Panc1 (cell line): Measurements from ENCODE around the gene NET1. TPM values are rescaled to one million over a fixed set of nuclear protein-coding genes. Genes with fewer than 3 reads are reported as not detected.

ENCODE experiments used
- ATAC-seq: fragments of 200-7000 bp; cut with Tn5 transposase; 2 replicates; pipeline ENCODE4 v1.9.1; 2020; ENCODE audit warnings: mild to moderate bottlenecking, moderate library complexity
- BruUV-seq: library from RNA; stranded (reverse); fragments of 400-500 nt; replicated peaks from 2 replicates; lab custom pipeline; 2021; lab: Mats Ljungman, UMichigan
- CTCF ChIA-PET: fragments of 300-600 bp; sonication (Branson Sonifier 250); formaldehyde crosslinking; loops from one replicate; lab custom pipeline; 2022; ENCODE audit warnings: antibody characterized with exemption; lab: Charles Lee
- POLR2A ChIA-PET: fragments of 300-600 bp; sonication (Branson Sonifier 250); formaldehyde crosslinking; loops from one replicate; lab custom pipeline; 2022; ENCODE audit warnings: antibody characterized with exemption; lab: Charles Lee
- DNase-seq: peaks from one replicate; pipeline ENCODE4 v3.0.0-alpha.2; 2010; ENCODE audit warnings: low read depth, low spot score
- H3K27ac ChIP-seq: 2 replicates; pipeline ENCODE4 v1.5.1; 2011; ENCODE audit warnings: mild to moderate bottlenecking, low read length, inconsistent platforms
- H3K27me3 ChIP-seq: fragments of 200-500 bp; sonication (Bioruptor generic); 2 replicates; pipeline ENCODE4 v1.6.0; 2014; ENCODE audit warnings: low read length, inconsistent platforms; ENCODE audit not compliant: control insufficient read depth, insufficient read depth
- H3K36me3 ChIP-seq: fragments of 200-500 bp; sonication (Bioruptor generic); 2 replicates; pipeline ENCODE4 v1.5.1; 2014; ENCODE audit warnings: inconsistent platforms, mild to moderate bottlenecking, low read length, moderate library complexity; ENCODE audit not compliant: control insufficient read depth, insufficient read depth
- H3K4me1 ChIP-seq: 2 replicates; pipeline ENCODE4 v1.5.1; 2011; ENCODE audit warnings: inconsistent platforms, mild to moderate bottlenecking, low read length, moderate library complexity; ENCODE audit not compliant: control insufficient read depth, insufficient read depth
- H3K4me3 ChIP-seq, 2 experiments: 2 replicates each; pipeline ENCODE4 v1.5.1; 2011 to 2012; ENCODE audit warnings: low read depth in 2 of 2, low read length in 2 of 2, mild to moderate bottlenecking in 2 of 2, inconsistent platforms in 1 of 2, moderate library complexity in 1 of 2
- H3K9me3 ChIP-seq: fragments of 200-500 bp; sonication (Bioruptor generic); 2 replicates; pipeline ENCODE4 v1.5.1; 2014; ENCODE audit warnings: low read depth, mild to moderate bottlenecking, inconsistent platforms, low read length, moderate library complexity; ENCODE audit not compliant: control insufficient read depth, insufficient read depth
- POLR2AphosphoS5 ChIP-seq: IDR thresholded peaks from 2 replicates; pipeline ENCODE4 v1.6.1; 2012; ENCODE audit warnings: mild to moderate bottlenecking, low read depth, low read length, moderate library complexity
- SIN3A ChIP-seq: IDR thresholded peaks from 2 replicates; pipeline ENCODE4 v1.6.1; 2012; ENCODE audit warnings: low read depth, mild to moderate bottlenecking, low read length, moderate library complexity, borderline replicate concordance; ENCODE audit not compliant: insufficient read depth
- TCF7L2 ChIP-seq: IDR thresholded peaks from 2 replicates; pipeline ENCODE4 v1.6.1; 2011; ENCODE audit warnings: mild to moderate bottlenecking, low read depth, low read length, inconsistent platforms
- in situ Hi-C: cut with HindIII; loops from 2 replicates; pipeline ENCODE4 v1.10.0; 2016; ENCODE audit warnings: low sequenced_read_pairs, low pct_unique_long_range_greater_than_20kb
- intact Hi-C: fragments of 100-400 bp; cut with micrococcal nuclease; formaldehyde crosslinking; loops from one replicate; pipeline ENCODE4 v1.10.0; 2022; ENCODE audit not compliant: unreplicated experiment
- total RNA-seq: library from RNA; stranded (reverse); gene quantifications from one replicate; pipeline ENCODE4 v1.2.1, GENCODE V29; 2021; ENCODE audit not compliant: unreplicated experiment
- TF ChIP-seq, protein P1 (sequence below), 2 experiments: IDR thresholded peaks; 2 replicates each; pipeline ENCODE4 v1.6.1; 2011 to 2012; ENCODE audit warnings: low read depth in 2 of 2, control low read depth in 1 of 2, low read length in 1 of 2, mild to moderate bottlenecking in 1 of 2, moderate library complexity in 1 of 2; ENCODE audit not compliant: insufficient read depth in 1 of 2
- TF ChIP-seq, protein P2 (sequence below): fragments of 450-650 bp; IDR thresholded peaks from 2 replicates; pipeline ENCODE4 v1.5.1; 2017; ENCODE audit warnings: mild to moderate bottlenecking

Gene NET1
- total RNA-seq, 1 experiment from 2014 or later = 28.6 TPM

DNA sequence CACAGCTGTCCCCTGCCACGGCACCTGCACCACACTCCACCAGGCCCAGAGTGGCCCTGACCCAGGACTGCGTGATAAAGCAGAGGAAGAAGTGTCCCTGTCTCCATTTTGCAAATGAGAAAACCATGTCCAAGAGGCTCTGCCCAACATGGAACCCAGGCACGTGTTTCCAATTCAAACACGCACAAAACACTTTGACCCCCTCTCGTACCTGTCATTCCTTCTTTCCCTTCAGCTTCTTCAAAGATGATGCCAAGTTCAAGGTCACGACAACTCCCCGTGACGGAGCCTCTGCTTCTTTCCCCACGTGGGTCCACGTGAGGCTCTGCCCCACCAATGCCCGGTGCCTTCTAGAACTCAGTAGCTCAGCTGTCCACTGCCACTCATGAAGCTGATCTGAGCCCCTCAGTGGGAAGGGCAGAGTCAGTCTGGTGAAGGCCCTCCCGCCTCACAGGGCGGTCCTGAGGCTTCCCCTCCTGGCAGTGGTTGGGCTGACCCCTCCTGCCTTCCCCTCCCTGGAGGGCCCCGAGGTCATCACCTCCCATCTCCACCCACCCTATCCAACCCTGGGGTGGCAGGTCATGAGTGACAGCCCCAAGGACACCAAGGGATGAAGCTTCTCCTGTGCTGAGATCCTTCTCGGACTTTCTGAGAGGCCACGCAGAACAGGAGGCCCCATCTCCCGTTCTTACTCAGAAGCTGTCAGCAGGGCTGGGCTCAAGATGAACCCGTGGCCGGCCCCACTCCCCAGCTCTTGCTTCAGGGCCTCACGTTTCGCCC, 68.0 kb downstream of the NET1 start:
- intact Hi-C loops = no loop called here
- CTCF ChIA-PET = no interaction called here

DNA sequence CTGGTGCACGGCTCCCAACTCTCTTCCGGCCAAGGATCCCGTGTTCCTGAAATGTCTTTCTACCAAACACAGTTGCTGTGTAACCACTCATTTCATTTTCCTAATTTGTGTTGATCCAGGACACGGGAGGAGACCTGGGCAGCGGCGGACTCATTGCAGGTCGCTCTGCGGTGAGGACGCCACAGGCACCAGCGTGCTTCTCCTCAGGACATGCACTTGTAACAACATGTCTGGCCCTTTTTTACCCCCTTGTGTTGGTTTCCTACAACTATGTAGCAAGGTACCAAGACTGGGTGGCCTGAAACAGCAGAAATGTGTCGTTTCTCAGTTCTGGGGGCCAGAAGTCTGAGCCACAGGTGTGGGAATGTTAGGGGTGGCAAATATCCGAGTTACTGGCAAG, 68.8 kb downstream of the NET1 start:
- ChIA-PET CTCF (no interaction called here), POLR2A (no interaction called here)
- no peak for TF ChIP-seq SIN3A
- TF ChIP-seq, protein P1, sequence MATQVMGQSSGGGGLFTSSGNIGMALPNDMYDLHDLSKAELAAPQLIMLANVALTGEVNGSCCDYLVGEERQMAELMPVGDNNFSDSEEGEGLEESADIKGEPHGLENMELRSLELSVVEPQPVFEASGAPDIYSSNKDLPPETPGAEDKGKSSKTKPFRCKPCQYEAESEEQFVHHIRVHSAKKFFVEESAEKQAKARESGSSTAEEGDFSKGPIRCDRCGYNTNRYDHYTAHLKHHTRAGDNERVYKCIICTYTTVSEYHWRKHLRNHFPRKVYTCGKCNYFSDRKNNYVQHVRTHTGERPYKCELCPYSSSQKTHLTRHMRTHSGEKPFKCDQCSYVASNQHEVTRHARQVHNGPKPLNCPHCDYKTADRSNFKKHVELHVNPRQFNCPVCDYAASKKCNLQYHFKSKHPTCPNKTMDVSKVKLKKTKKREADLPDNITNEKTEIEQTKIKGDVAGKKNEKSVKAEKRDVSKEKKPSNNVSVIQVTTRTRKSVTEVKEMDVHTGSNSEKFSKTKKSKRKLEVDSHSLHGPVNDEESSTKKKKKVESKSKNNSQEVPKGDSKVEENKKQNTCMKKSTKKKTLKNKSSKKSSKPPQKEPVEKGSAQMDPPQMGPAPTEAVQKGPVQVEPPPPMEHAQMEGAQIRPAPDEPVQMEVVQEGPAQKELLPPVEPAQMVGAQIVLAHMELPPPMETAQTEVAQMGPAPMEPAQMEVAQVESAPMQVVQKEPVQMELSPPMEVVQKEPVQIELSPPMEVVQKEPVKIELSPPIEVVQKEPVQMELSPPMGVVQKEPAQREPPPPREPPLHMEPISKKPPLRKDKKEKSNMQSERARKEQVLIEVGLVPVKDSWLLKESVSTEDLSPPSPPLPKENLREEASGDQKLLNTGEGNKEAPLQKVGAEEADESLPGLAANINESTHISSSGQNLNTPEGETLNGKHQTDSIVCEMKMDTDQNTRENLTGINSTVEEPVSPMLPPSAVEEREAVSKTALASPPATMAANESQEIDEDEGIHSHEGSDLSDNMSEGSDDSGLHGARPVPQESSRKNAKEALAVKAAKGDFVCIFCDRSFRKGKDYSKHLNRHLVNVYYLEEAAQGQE (IDR thresholded peaks at IDR 0.05; ENCODE audit: insufficient read depth in 1 of 2, low read depth in 2 of 2, low read length in 1 of 2) = no peak
- TF ChIP-seq TCF7L2 = no peak
- TF ChIP-seq, protein P2, sequence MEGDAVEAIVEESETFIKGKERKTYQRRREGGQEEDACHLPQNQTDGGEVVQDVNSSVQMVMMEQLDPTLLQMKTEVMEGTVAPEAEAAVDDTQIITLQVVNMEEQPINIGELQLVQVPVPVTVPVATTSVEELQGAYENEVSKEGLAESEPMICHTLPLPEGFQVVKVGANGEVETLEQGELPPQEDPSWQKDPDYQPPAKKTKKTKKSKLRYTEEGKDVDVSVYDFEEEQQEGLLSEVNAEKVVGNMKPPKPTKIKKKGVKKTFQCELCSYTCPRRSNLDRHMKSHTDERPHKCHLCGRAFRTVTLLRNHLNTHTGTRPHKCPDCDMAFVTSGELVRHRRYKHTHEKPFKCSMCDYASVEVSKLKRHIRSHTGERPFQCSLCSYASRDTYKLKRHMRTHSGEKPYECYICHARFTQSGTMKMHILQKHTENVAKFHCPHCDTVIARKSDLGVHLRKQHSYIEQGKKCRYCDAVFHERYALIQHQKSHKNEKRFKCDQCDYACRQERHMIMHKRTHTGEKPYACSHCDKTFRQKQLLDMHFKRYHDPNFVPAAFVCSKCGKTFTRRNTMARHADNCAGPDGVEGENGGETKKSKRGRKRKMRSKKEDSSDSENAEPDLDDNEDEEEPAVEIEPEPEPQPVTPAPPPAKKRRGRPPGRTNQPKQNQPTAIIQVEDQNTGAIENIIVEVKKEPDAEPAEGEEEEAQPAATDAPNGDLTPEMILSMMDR = no peak
- TF ChIP-seq POLR2AphosphoS5 = no peak
- ATAC-seq (no peak), DNase-seq (no peak)
- intact Hi-C loops = no loop called here
- H3K36me3 ChIP-seq = no peaks in the 10 kb centered on the region
- H3K4me3 ChIP-seq = no peak overlapping the region
- no TSS peak for BruUV-seq
- in situ Hi-C loops = no loop called here
- no peak overlapping the region for H3K27ac ChIP-seq
- no peaks in the 10 kb centered on the region for H3K9me3 ChIP-seq
- no peaks in the 10 kb centered on the region for H3K4me1 ChIP-seq
- H3K27me3 ChIP-seq = no peaks in the 10 kb centered on the region

More for the DNA sequence above, 68.0 kb downstream of the NET1 start:
- no peaks in the 10 kb centered on the region for H3K27me3 ChIP-seq
- no peak for ATAC-seq
- TF ChIP-seq SIN3A (no peak), POLR2AphosphoS5 (no peak), TCF7L2 (no peak)
- TF ChIP-seq, protein P2 = no peak
- TF ChIP-seq, protein P1 (IDR thresholded peaks at IDR 0.05; ENCODE audit: insufficient read depth in 1 of 2, low read depth in 2 of 2, low read length in 1 of 2) = no peak
- DNase-seq = no peak
- in situ Hi-C loops = no loop called here
- H3K36me3 ChIP-seq = no peaks in the 10 kb centered on the region
- no peak overlapping the region for H3K4me3 ChIP-seq
- no peaks in the 10 kb centered on the region for H3K9me3 ChIP-seq
- no peak overlapping the region for H3K27ac ChIP-seq
- POLR2A ChIA-PET = no interaction called here
- no TSS peak for BruUV-seq
- no peaks in the 10 kb centered on the region for H3K4me1 ChIP-seq
